Osteoblast (primary cell): Measurements from ENCODE around the gene SPRN. TPM values are rescaled to one million over a fixed set of nuclear protein-coding genes. Genes with fewer than 3 reads are reported as not detected.
"Not testable (repeated sequence)": the region's sequence is repeated elsewhere in the genome, so short reads cannot be mapped to it uniquely, and the experiment has no call there.

Experiments
- DNase-seq: peaks from one replicate; pipeline ENCODE4 v3.0.0; 2011; ENCODE audit warnings: low spot score, mixed read lengths; ENCODE audit not compliant: insufficient read length; ENCODE audit errors: missing footprints
- H2AFZ ChIP-seq: 2 replicates; pipeline ENCODE4 v1.6.0; 2011; ENCODE audit warnings: mild to moderate bottlenecking, low read length
- H3K27ac ChIP-seq: 2 replicates; pipeline ENCODE4 v1.5.1; 2011; ENCODE audit warnings: mild to moderate bottlenecking, low read depth, low read length, moderate library complexity
- H3K27me3 ChIP-seq: 2 replicates; pipeline ENCODE4 v1.6.0; 2012; ENCODE audit warnings: mild to moderate bottlenecking, control low read depth, inconsistent platforms, low read length, moderate library complexity; ENCODE audit not compliant: insufficient read depth
- H3K36me3 ChIP-seq: 2 replicates; pipeline ENCODE4 v1.5.1; 2011; ENCODE audit warnings: mild to moderate bottlenecking, low read length, control low read depth, moderate library complexity; ENCODE audit not compliant: insufficient read depth
- H3K4me1 ChIP-seq: 2 replicates; pipeline ENCODE4 v1.5.1; 2011; ENCODE audit warnings: mild to moderate bottlenecking, low read length, control low read depth, moderate library complexity; ENCODE audit not compliant: insufficient read depth
- H3K4me2 ChIP-seq: 2 replicates; pipeline ENCODE4 v1.6.0; 2011; ENCODE audit warnings: mild to moderate bottlenecking, low read length; ENCODE audit not compliant: insufficient read depth
- H3K4me3 ChIP-seq: fragments of 200-600 bp; sonication (generic); 3 replicates; pipeline ENCODE4 v1.5.1; 2012; ENCODE audit warnings: mild to moderate bottlenecking, low read length, inconsistent platforms; ENCODE audit not compliant: insufficient read depth
- H3K79me2 ChIP-seq: 2 replicates; pipeline ENCODE4 v1.6.0; 2012; ENCODE audit warnings: mild to moderate bottlenecking, low read length, control low read depth, inconsistent platforms; ENCODE audit not compliant: insufficient read depth
- H3K9me3 ChIP-seq: 2 replicates; pipeline ENCODE4 v1.5.1; 2011; ENCODE audit warnings: low read depth, low read length, control low read depth
- H4K20me1 ChIP-seq: 2 replicates; pipeline ENCODE4 v1.6.0; 2012; ENCODE audit warnings: mild to moderate bottlenecking, low read length, control low read depth; ENCODE audit not compliant: insufficient read depth
- total RNA-seq: library from RNA; depleted of rRNA; stranded (reverse); fragments of >200 nt; gene quantifications from 2 replicates; pipeline ENCODE4 v1.2.3, GENCODE V29; 2012
- TF ChIP-seq, protein P1 (sequence below): IDR thresholded peaks from 2 replicates; pipeline ENCODE4 v1.5.1; 2011; ENCODE audit warnings: mild to moderate bottlenecking, low read depth, low read length, moderate library complexity; ENCODE audit errors: extremely low read depth

SPRN gene
- total RNA-seq, 1 donor = under 0.01 TPM

DNA sequence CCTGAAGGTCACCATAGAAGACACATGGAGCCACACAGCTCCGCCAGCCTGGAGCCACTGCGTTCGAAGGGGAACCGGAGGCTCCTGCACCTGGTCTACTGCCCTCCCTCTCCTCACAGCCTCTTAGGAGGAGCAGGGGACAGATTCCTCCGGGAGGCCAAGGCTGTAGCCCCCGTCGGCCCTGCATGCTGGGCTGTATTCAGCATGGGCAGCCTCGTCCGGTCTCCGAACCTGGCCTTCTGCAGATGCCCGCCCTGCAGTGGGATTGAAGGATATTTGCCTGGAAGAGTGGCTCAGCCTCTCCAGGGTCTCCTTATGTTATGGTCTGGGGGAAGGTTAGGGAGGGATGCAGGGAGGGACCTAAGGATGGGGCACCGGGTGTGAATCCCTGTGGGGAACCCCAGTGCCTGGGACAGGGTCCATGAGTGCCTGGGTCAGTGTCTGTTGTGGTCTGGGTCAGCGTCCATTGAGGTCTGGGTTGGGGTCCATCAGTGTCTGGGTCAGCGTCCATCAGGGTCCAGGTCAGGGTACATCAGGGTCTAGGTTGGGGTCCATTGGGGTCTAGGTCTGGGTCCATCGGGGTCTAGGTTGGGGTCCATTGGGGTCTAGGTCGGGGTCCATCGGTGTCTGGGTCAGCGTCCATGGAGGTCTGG, 16.3 kb upstream of the SPRN start:
- Histone ChIP-seq H3K36me3 (no peaks in the 10 kb centered on the region), H2AFZ (no peak overlapping the region), H4K20me1 (peaks cover 20% of the 10 kb centered on the region), H3K4me3 (no peak overlapping the region), H3K9me3 (no peaks in the 10 kb centered on the region), H3K4me2 (no peak overlapping the region), H3K27me3 (no peaks in the 10 kb centered on the region), H3K79me2 (no peaks in the 10 kb centered on the region), H3K4me1 (no peaks in the 10 kb centered on the region), H3K27ac (no peak overlapping the region)
- TF ChIP-seq, protein P1, sequence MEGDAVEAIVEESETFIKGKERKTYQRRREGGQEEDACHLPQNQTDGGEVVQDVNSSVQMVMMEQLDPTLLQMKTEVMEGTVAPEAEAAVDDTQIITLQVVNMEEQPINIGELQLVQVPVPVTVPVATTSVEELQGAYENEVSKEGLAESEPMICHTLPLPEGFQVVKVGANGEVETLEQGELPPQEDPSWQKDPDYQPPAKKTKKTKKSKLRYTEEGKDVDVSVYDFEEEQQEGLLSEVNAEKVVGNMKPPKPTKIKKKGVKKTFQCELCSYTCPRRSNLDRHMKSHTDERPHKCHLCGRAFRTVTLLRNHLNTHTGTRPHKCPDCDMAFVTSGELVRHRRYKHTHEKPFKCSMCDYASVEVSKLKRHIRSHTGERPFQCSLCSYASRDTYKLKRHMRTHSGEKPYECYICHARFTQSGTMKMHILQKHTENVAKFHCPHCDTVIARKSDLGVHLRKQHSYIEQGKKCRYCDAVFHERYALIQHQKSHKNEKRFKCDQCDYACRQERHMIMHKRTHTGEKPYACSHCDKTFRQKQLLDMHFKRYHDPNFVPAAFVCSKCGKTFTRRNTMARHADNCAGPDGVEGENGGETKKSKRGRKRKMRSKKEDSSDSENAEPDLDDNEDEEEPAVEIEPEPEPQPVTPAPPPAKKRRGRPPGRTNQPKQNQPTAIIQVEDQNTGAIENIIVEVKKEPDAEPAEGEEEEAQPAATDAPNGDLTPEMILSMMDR = no peak
- DNase-seq = peak; percentile 47

DNA sequence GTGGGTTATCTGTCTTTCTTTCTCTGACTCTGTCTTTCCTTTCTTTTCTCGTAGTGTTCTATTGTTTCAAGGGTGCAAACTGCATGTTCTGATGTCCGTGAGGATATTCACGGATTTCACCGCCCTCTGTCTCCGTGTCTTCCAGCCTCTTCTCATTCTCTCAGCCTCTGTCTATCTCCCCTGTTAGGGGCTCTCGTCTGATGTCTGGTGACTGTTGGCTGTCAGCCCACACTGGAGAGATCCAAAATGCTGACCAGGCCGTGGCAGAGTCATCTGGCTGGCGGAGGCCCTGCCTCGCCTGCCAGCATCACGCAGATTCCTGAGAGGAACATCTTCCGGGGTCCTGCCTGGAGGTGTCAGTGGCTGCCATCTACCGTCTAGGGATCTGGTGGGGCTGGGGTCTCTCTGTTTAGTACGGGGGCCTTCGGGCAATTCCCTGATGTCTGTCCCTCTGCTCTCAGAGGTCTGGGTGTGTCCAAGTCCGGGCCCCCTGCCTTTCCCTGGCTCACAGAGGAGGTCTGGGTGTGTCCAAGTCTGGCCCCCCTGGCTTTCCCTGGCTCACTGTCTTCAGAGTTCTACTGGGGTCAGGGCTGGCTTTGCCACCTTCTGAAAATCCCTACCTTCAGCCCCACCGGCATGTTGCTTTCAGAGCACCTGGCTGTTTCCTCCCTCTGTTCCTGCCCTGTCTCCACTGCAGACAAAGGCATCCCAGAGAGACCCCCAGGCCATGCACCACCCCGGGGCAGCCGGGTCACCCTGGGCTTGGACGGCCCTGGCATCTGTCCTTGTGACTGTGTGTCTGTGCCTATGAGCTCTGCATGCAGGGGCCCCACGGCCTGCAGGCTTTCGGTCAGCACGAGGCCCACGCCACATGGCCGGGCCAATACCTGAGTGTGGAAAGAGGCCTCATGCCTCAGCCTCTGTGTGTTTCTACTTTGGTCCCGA, 15.4 kb upstream of the SPRN start:
- no peaks in the 10 kb centered on the region for H3K9me3 ChIP-seq
- no peaks in the 10 kb centered on the region for H3K4me1 ChIP-seq
- H4K20me1 ChIP-seq = peaks cover 20% of the 10 kb centered on the region
- no peaks in the 10 kb centered on the region for H3K36me3 ChIP-seq
- H2AFZ ChIP-seq = no peak overlapping the region
- H3K27me3 ChIP-seq = no peaks in the 10 kb centered on the region
- H3K27ac ChIP-seq = no peak overlapping the region
- no peak overlapping the region for H3K4me2 ChIP-seq
- peak; percentile 80 for DNase-seq
- TF ChIP-seq, protein P1 = no peak
- H3K4me3 ChIP-seq = no peak overlapping the region
- H3K79me2 ChIP-seq = no peaks in the 10 kb centered on the region

DNA sequence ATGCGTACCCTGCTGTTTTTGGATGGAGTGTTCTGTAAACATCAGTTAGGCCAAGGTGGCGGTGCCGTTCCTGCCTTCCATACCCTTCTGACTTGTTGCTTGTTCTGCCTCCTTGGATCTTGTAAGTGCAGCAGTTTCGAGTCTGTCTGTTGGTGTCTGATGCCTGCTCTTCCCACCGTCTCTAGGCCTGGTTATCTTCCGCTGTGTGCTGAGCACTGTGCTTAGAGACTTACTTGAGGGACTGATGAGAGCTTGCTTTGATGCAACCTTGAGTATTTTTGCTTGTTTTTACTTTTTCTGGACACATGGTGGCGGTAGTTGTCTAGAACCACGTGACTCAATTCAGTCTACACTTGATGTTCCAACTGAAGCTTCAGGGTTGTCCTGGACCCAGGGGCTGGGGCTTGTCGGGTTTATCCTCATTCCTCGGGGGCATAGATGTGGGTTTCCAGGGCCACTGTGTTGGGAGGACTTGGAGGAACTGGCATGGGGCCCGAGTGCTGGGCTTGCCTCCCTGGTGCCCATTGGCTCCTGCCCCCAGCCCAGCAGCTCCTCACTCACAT, 14.4 kb upstream of the SPRN start:
- H4K20me1 ChIP-seq = peaks cover 20% of the 10 kb centered on the region
- no peak overlapping the region for H2AFZ ChIP-seq
- DNase-seq = peak; percentile 91
- no peak overlapping the region for H3K27ac ChIP-seq
- no peaks in the 10 kb centered on the region for H3K4me1 ChIP-seq
- H3K36me3 ChIP-seq = no peaks in the 10 kb centered on the region
- no peak overlapping the region for H3K4me3 ChIP-seq
- no peak overlapping the region for H3K4me2 ChIP-seq
- no peaks in the 10 kb centered on the region for H3K9me3 ChIP-seq
- TF ChIP-seq, protein P1 = peak; percentile 48
- no peaks in the 10 kb centered on the region for H3K27me3 ChIP-seq
- no peaks in the 10 kb centered on the region for H3K79me2 ChIP-seq

DNA sequence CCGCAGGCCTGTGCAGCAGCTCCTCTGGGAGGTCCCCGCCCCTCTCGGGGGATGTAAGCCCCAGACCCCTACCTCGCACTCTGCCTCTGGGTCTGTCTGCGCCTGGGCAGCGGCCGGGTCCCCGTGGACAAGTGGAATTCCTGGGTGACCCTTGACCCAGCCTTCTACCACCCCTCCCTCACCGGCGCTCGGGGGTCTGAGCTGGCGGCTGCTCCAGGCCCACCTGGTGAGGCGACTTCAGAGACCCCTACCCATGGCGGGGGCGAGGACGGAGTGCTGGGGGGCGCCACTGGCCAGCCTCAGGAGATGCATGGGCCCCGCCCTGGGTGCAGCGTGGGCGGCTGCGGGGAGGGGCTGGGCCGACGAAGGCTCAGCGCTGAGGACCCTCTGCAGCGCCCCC, 8.4 kb upstream of the SPRN start:
- H3K79me2 ChIP-seq, H3K4me3 ChIP-seq, H3K27me3 ChIP-seq, H3K9me3 ChIP-seq, H2AFZ ChIP-seq, H3K27ac ChIP-seq, H3K4me2 ChIP-seq, DNase-seq, H3K4me1 ChIP-seq, H4K20me1 ChIP-seq, H3K36me3 ChIP-seq: not testable (repeated sequence)

DNA sequence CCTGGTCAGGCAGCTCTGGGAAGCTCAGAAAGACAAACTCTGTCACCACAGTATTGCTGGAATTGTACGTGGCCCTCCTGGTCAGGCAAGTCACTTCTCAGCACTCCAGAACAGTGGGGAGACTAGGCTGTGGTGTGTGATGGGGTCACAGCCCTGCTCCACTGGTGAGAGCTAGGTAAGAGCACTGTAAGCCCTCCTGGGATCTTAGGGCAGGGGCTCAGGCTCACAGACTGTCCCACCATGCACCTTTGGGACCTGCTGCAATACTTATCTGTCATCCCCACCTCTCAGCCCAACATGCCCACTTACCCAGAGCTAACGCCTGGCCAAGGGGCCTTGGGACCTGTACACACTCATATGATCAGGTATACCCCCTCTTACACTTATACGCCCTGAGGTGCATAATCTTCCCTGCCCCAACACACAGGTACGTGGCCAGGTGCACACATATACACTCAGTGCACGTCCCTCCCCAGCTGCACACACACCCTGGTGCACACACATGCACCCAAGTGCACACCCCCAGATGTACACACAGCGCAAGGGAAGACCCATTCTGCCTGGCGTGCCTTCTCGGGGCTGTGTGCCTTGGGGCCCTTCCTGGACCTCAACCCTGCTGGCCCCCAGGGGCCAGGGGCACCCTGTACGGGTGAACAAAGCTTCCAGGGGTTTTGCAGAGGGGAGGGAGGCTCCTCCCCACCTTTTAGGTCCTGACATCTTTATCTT, 7.6 kb upstream of the SPRN start:
- not testable (repeated sequence) for H3K79me2 ChIP-seq, H3K4me1 ChIP-seq, H4K20me1 ChIP-seq, H3K4me3 ChIP-seq, DNase-seq, H3K36me3 ChIP-seq, H3K27me3 ChIP-seq, H3K9me3 ChIP-seq, H3K4me2 ChIP-seq, H2AFZ ChIP-seq, H3K27ac ChIP-seq

DNA sequence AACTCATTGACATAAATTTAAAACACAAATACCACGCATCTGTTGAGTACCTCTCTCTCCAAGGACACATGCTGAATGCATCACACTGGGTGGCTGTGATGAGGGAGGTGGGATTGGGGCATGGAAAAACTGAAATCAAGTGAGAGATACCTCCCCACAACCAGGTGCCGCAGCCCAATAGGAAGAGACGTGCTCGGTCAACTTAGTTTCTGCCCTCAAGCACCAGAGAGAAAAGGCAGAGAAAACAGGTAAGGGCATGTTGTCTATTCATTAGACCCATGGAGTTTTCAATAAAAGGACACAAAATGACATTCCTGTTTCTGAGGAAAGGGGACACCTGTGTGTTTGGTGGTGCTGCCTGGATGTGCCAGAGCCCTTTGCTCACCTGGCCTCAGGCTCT, 5.1 kb upstream of the SPRN start:
- not testable (repeated sequence) for H2AFZ ChIP-seq, H3K4me3 ChIP-seq, H3K79me2 ChIP-seq, H3K36me3 ChIP-seq, H3K4me2 ChIP-seq, H3K27me3 ChIP-seq, H4K20me1 ChIP-seq, DNase-seq, H3K4me1 ChIP-seq, H3K9me3 ChIP-seq, H3K27ac ChIP-seq
